ENCODE data around the gene PBXIP1.

PBXIP1 gene

DNA sequence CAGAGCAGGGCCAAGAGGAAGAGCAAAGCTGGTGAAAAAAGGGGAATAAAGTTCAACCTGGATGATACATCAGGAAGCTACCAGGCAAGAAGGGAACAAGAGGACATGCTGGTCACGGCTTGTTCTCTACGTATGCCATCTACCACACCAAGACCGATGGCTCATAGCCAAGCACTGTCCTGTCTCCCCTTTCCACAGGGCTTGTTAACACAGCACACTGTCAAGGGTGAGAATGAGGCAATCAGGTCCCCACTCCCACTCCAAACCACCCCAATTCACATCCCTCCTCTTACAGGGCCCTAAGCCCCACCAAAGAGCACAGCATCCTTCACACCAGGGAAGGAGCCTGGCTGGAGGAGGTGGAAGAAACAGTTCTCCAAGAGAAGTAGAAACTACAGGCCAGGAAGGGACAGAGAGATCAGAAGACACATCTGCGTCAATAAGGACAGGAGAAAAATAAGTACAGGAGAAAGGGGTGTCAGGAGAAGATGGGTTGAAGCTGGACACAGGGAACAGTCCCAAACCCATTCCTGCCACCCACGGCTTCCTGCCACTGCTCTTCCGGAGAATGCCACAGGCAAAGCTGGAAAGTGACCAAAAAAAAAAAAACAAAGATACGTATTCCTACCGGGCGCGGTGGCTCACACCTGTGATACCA, 15.6 kb upstream of the PBXIP1 start:
- DNase-seq = no peak

DNA sequence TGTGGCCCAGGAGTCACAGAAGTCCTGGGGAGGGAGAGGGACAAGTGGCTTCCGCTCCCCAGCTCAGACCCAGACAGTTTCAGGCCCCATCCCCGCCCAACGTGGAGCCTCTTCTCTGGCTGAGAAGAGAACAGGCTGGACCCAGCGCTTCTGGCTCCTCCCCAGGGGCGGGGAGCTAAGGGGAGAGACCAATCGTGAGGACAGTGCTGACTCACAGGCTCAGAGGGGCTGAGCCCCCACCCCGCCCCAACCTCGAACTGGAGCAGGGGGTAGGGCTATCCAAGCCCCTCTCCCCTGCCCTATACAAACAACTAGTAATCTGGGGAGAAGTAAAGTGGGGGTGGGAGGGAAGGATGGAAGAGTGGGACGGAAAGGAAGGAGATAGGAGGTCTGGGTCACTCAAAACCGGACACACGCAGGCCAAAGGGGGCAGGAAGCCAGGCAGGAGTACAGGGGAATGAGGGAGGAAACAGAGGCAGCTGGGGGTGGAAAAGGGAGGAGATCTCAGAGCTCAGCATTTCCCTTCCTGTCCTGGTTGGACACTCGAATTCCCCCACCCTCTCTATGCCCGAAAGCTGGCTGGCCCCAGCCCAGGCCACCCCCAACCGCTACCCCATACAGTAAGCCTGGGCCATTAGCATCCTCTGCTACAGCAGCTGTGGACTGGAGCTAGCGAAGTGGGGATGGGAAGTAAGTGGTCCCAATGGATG, 14.9 kb upstream of the PBXIP1 start, which contains the start of gene SHC1:
TSS of gene SHC1 (minus strand) at position 117 of the 710 bp plus-strand sequence. CDS start 221 bp downstream, outside the sequence.
- peak; percentile 53 for DNase-seq

DNA sequence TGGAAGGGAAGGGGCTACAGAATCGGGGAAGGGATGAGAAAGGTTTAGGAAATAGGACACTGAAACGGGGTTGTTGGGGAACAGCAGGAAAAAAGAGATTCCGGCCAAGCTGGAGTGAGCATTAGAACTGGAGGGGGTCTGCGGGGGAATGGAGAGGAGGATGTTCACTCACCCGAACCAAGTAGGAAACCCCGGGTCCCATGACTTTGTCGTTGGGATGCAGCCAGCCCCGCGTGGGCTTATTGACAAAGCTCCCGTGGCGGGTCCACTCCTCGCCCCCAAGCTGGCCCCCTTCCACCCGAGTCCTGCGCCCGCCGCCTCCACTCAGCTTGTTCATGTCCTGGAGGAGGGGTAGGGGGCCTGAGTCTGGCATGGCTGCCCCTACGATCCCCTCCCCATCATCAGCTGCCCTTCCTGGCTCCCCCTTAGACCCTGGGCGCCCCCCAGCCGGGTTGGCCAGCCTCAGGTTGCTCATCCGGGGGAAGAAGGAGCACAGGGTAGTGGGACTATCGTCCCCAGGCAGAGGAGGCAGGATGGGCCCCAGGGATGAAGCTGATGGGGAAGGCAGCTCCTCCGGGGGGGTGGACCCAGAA, 14.1 kb upstream of the PBXIP1 start:
- DNase-seq = no peak

DNA sequence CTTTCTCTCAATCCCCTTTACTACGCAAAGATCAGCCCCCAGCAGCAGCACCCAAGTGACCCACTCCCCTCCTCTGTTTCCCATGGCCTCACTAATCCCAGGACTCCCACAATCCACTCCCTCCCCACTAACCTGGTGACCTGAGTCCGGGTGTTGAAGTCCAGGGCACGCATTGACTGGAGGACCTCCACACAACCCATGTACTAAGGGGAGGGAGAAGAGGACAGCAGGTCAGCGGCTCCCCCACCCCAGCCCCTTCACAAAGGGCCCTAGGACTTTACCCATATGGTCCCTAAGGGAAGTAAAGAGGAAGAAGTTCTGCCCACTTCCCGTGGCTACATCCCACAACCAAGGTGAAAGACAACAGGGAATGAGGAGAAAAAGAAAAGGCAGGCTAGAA, 13.3 kb upstream of the PBXIP1 start:
- DNase-seq = no peak

DNA sequence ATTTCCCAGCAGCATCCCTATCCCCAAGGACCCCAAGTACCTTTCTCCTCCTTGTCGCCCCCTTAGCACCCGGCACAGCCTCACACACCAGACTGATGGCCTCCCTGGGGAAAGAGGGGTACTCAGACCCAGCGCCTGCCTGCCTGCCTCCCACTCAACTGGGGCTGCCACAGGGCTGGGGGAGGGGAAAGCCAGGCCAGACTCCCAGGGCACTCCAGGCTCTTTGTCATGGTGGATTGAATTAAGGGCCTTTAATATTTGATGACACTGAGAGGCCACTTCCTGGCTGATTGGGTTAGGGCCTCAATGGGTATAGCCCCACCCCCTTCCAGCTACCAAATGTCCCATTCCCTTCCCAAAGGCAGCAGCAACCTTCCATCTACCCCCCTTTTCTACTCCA, 12.8 kb upstream of the PBXIP1 start:
- no peak for DNase-seq

DNA sequence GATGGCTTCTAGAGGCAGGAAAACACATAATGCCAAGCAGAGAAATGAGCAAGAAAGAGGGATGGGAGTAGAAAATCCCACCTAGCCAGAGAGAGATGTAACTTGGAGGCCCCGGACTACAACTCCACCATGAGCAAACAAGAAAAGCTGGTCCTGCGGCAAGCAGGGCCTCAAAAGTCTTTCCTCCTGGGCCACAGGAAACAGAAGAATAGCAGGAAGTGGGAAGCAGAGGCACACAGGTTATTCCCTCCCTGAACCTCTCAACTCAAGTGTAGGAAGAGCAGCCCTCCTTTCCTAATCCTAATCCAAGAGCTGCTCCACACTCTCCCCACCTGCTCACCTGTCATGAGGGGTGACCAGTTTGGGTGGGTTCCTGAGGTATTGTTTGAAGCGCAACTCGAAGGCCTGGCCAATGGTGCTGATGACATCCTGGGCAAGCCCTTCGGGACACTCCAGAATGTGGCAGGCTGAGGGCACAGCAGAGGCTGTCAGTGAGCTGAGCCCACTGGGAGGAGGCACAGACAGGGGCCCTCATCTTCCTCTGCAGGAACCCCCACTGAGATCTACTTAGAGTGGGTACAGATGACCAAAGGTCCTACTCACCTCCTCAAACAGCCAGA, 11.5 kb upstream of the PBXIP1 start:
- no peak for DNase-seq

DNA sequence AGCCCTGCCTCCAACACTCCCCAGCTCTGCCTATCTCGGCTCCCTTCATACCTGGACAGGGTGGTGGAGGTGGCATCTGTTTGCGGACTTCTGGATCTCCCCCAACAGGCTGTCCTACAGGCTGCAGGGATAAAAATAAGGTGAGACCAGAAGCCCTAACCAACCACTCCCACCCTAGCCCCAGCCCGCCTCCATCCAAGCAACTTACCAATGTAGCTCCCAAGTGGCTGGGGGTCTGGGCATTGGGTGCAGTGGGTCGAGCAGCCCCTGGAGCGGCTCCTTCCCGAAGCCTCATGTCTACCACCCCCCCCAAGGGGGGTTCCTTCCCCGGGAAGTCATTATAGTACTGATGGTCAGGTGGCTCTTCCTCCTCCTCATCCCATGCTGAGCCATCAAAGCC, 10.2 kb upstream of the PBXIP1 start:
- no peak for DNase-seq

DNA sequence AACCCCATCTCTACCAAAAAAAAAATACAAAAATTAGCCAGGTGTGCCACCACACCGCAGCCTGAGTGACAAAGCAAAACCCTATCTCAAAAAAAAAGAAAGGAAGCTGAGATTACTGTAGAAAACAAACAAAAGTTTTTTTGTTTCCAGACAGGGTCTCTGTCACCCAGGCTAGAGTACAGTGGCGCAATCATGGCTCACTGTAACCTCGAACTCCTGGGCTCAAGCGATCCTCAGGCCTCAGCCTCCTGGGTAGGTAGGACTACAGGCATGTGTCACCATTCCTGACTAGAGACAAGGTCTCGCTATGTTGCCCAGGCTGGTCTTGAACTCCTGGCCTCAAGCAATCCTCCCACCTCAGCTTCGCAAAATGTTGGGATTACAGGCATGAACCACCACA, 8.5 kb upstream of the PBXIP1 start:
- DNase-seq = no peak

DNA sequence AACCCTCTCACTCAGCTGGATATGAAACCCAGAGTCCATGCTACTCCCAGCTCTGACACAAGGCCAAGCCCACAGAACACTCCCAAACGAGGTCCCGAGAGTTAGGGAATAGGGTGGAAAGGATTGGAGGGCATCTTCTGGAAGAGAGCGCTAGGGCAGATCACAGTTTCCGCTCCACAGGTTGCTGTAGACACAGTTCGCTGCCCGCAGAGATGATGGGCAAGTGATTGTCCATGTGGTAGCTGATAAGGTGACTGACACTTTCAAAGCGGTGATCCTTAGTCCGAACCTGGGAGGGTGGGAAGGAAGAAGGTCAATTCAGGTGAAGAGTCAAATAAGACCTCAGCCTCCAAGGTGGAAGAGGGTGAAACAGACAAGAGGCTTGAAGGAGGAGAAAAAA, 7.7 kb upstream of the PBXIP1 start:
- no peak for DNase-seq

DNA sequence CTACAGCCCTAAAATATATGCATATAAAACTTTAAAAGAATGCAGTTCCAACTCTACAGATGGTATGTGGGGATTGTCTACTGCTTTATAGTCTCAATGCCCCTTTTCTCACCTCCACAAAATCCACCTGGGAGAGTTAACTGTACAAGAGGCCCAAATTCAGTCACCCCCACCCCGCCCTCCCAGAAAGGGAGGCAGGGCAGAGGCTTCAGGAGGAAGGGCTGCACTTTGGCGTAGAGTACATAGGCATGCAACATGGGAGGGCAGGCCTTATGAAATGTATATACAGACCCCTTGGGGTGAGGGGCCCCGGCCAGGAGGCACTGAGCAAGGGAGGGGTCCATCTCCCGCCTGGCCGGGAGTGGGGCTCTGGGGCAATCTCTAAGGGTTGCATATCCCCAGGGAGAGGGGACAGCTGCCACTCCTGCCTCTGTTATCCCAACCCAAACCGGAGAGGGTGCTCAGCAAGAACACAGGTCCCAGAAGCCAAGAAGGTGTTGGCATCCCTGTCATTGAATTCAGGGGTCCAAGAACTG, 7.0 kb upstream of the PBXIP1 start:
- no peak for DNase-seq

DNA sequence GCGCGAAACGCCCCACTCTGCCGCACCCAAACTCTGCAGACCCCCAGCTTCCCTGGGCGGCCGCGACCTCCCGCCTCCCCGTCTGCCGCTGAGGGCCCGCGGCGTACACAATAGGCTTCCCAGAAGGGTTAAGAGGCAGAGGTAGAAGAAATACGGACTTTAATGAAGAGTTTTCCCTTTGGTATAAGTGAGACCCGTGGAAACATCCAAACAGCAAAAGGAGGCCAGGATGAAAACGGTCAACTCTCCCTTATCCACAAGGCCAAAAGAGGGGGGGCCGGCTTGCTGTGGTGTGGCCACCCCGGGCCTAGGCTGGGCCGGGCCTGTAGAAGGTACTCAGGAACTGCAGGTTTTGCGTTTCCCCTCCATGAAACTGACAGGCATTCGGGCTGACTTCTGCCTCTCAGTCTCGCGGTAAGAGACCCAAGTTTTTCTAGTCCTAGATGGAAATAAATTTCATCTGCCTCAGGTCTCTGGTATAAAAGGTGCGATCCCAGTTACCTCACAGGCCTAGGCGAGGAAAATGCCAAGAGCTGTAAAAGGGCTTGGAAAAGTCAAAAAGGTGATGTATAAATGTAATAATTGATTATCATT, 6.4 kb upstream of the PBXIP1 start:
- DNase-seq = peak; percentile 32

DNA sequence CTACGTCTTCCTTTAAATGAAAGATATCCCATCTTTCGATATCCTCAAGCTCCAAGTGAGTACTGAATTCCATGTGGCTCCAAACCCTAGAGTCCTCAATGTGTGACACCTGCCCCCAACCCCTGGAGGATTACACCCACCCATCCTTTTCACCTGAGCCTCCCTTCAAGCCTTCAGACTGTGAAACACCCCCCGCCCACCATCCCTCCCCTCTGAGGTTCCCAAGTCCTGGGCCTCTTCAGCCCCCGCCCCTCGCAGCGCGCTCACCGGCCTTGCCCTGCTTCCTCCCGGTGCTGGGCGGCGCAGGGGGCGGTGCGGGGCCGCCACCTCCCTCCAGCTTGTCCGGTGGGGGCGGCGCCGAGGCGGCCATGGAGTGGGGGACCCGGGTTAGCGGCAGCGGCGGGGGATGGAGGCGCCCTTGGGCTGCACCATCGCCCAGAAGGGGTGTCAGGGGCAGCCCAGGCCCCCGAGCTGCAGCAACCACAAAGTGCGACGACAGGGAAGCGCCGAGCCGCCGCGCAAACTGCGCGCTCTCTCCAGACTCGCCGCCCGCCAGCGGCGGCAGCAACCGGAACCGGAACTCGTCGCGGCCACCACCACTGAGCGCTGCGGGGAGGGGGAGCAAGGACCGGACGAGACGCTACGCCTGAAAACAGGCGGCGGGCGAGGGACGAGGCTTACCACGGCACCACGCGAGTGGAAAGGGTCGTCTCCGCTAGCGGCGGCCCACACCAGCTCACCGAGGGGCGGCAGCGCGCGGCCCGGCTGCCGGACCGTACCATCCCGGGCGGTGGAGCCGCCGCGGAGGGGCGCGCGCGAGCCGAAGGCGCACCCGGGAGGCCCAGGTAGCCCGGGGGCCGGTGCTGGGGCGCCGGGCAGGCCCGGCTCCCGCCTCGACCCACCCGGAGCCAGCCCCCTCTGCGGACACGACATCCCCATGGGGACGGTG, 5.6 kb upstream of the PBXIP1 start, which contains the start of gene PYGO2:
TSS of gene PYGO2 (minus strand) at position 576 of the 949 bp plus-strand sequence. CDS start at position 370, 206 bp downstream.
- peak; percentile 55 for DNase-seq

DNA sequence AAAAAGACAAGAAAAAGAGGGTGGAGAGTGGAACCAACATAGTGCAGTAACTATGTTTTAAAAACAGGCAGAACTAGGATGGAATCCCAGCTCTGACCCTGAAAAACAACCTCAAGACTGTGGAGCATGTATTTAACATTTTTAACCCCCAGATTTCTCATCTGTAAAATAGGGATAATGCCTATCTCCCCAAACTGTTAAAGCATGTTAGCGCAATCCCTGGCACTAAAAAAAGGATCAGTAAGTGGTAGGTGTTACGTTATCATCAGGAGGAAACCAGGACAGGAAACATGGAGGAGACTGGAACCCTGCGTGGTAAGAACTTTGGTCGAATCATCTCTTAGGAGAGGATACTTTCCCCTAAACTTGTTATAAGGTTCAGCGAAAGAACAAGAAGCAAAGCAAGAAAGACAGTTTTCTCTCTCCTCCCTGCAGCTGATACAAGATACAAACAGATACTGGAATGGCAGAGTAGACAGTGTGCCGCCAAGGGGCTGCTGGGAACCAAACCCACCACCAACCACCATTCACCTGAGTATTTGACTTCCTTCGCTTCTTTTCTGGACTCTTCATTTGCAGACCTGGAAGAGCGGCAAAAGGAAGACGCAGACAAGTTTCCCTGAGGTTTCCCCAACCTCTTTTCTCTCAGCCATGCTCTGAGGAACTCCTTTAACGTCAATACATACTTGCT, 4.7 kb upstream of the PBXIP1 start:
- DNase-seq = no peak

DNA sequence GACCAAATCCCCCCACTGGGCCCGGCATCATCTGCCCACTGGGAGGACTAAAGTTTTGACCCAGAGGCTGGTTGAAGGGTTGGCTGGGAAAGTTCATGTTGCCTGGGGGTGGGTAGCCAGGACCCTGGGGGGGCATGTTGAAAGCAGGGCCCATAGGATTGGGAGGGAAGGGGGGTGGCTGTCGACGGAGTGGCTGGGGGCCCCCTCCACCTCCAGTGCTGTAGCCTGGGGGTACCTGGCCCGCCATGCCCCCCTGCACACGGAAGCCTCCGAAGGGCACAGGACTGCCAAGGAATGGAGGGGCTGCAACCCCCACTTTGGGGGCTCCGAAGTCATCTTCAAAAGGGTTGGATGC, 3.5 kb upstream of the PBXIP1 start:
- no peak for DNase-seq

DNA sequence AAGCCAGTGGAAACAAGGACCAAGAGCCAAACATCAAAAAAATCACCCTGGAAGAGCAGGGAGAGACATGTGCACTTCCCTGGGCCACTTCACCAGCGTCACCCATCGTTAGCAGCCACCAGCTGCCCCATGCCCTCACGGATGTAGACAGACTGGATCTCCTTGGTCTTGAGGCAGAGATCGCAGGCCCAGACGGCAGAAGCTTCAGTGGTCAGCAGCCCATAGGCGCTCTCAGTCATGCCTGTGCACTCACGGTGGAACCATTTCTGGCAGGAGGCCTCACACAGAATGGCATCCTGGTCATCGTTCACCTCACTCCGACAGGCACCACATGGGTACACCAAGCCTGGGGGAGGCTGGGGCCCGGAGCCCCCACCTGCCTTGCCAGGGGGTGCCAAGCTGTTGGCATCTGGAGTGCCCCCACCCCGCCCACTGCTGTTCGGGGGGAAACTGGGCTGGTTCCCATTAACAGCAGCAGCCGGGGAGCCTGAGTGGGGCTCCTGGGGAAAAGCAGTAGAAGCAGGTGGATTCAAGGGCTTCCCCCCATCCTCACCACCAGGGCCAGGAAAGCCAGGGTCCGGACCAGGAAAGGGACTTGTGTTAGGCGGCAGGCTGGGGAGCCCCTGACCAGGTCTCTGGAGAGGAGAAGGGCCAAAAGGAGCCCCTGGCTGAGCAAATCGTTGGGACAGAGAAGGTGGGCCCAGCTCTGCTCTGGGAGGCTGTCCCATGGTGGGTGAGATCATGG, 3.0 kb upstream of the PBXIP1 start:
- DNase-seq = no peak

DNA sequence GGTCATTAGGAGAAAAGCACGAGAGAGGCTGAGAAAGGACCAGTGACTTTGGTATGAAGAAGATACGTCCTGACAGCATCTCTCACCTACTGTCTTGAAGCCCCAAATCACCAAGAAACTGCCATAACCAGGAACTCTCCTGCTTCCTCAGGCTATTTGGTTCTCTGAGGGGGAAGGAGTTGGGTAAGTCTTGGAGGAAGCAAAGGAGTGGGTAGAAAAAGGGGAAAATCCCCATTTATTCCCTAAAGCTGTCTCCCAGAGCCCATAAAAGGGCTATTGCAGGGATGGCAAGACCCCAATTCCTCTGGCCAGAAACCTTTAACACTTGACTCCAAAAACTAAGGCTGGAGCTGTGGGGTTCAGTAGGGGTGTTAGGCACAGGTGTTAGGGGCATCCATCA, 2.1 kb upstream of the PBXIP1 start:
- DNase-seq = no peak

DNA sequence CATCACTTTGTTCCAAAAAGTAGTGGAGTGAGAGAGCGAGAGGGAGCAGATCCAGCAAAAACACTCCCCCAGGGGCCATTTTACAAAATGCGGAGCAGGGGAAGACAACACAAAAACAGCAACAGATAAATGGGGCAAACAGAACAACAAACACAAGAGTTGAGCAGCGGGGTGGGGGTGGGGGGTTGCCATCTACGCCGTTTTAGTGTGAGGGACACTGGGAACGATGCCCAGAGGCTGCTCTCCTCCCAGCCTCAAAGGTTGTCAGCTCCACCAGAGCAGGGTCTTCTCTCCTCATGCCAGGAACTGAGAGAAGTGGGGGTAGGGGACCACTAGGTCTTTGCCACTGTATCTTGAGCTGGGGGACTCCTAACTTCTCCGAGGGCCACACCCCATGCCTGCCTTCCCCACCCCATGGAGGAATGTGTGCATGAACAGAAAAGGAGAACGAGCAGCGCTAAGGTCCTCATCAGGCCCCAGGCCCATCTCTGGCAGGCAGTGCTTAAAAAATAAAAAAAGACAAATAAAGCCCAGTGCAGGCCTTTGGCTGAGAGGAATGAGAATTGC, 1.3 kb upstream of the PBXIP1 start:
- no peak for DNase-seq

DNA sequence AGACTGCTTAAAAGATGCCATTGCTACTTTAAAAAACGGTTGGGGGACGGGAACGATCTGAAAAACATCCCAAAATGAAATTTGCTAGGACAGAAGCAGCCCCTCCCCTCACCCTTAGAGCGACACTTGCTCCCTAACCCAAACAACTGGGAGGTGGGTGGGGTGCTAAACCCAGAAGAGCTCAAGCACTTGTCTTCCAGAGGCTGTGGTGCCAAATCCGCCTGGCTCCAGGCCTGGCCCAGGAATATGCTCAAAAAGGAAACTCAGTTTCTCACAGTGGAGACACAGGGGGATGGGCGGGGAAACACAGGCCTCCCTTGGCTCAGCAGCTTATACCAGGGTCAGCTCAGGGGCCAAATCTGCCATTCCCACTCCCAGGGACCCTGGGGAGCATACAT, 644 bp upstream of the PBXIP1 start:
- no peak for DNase-seq

DNA sequence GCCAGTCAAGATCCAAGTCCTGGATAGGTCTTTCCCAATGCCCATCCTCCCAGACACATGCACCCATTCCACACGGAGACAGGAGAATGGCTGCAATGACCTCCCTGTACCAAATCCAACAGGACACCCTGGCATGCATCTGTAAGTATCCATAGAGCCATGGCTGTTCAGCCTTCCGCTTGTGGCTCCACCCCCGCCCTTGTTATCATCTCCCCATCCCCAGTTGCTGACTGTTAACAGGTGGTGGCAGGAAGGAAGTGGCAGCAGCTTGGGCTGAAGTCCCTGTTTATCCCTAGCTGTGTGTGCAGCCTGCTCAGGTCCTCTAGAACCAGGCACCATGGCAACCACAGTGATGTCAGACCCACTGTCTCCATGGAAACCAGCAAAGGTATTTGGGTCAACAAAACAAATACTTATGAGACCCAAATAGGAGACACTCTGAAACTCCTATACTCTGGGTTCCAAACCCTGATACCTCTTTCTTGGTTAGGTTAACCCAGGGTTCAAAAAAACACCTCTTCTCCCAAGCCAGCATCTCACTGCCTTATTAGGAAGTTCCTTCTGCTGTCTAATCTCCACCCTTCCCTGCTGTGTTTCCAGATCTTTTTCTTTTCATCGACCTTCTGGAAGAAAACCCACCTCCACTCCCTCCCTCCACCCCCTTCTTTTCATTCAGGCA, 721 bp downstream of the PBXIP1 start:
- DNase-seq = no peak

DNA sequence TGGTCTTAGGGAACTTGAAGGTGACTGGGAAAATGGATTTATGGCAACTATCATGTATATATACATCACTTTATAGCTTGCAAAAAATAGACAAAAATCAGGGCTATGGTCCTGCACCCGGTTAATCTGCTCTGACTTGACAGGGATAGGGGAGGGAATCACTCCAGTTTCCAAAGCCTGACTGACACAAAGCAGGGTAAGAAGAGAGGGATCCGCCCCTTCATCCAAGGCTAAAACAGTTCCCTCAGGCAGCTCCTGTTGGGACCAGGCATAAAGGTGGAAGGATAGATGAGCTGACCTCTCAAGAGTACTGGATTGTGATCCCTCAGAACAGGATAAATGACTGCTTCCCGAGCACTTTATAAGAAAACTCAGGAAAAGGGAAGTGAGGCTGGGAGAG, 1.4 kb downstream of the PBXIP1 start:
- DNase-seq = no peak
